Dedifferentiated amniotic fluid mesenchymal stem cell (primary cell): Measurements from ENCODE around the gene ZMIZ1.

Source experiments
- DNase-seq: peaks from one replicate; pipeline ENCODE4 v3.0.0-alpha.2; 2016; ENCODE audit errors: extremely low spot score

The ZMIZ1 gene

GRCh38 chr10:79068562-79069324 lies at the start of gene ZMIZ1:
ZMIZ1 (plus strand) TSS chr10:79068966; CDS start chr10:79201633, 132,667 bp downstream.
- DNase-seq = peak; percentile 93

- no peak for DNase-seq
These were observed 49.2 kb upstream of the ZMIZ1 start for GRCh38 chr10:79019441-79020014.

- DNase-seq = no peak
These were observed 48.7 kb upstream of the ZMIZ1 start for GRCh38 chr10:79020015-79020491.

- no peak for DNase-seq
These were observed 48.2 kb upstream of the ZMIZ1 start for GRCh38 chr10:79020605-79021004.

DNA sequence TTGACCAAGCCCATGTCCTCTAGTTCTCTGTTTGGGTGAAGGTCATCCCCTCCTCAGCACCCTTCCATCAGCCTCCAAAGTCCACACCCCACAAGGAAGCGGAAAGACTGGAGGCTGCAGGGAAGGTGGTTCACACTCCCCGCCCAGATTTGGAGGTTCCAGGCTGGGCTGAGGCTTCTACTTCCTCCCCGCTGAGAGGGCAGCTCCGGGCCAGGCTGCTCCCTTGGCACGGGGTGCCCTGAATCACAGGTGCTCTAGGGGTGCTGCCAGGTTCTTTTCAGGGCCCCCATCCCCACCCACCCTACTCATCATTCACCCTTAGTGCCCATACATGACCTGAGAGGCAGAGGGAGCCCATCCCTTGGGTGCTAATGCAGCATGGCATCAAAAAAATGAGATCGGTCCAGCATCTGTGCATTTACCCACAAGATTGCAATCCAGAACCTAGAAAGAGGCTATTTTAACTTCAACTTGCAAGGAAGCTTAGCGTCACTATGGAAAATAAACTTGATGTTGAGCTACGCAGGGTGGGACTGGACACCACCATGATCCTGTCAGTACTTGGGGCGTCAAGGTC lies 47.3 kb upstream of the ZMIZ1 start:
- no peak for DNase-seq

DNA sequence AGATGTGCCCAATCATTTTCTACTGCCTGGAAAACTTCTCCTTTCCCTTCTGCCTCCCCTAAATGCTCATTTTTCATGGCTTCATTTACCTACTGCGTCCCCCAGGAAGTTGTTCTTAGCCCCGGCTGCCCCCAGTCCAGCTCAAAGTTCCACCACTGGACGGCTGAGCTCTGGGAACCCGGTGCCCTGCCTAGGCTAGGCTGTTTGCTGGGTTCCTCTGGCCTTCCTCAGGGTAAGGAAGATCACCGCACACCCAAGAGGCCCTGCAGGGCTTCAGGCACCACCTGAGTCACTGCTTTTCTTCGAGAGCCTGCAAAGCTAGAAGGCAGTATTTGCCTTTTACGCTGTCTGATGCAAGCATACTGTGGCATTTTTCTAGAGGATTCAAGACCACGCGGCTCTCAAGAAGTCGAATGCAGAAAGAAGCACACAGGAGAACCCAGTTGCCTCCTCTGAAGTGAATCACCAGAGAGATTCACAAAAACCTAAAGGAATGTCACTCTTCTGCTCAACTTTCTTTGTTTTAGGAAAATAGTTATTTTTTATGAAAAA lies 46.7 kb upstream of the ZMIZ1 start:
- DNase-seq = no peak

- no peak for DNase-seq
These were observed 46.1 kb upstream of the ZMIZ1 start for GRCh38 chr10:79022565-79023230.

DNA sequence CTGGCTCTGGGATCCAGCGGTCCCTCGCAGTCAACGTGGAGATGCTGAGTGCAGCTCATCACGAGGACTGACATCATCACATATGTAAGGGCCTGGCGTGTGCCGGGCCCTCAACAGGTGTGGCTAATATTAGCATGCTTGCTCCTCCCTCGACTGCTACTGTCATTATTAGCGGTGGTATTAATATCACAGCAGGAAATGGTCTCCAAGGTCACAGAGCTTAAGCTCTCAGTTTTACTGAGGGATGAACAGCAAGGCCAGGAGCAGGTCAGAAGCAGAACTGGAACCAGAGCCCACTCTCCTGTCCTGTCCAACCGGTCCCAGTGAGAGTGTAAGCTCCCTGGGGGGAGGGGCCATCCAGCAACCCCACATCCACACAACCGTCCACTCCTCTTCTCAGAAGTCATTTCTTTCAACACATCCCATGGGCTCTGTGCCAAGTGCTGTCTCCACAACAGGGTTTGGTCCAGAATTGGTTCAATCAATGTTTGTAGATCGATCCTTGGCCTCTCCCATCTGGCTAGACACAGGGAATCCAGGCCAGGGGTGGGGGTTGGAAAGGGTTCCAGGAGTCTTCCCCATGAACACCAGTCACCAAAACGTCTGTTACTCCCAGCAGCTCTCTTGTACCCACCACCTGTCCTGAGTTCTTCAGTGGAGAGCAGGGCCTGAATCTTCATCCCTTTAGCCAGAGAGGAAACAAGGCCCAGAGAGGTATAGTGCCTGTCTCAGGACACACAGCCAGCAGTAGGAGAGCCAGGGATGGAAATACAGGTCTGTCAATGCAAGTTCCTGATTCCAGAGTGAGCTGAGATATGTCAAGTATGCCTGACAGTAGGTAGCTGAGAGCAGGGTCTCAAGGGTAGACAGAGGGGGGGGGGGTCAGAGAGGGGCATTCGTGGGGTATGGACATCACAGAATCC lies 45.3 kb upstream of the ZMIZ1 start:
- DNase-seq = no peak

DNA sequence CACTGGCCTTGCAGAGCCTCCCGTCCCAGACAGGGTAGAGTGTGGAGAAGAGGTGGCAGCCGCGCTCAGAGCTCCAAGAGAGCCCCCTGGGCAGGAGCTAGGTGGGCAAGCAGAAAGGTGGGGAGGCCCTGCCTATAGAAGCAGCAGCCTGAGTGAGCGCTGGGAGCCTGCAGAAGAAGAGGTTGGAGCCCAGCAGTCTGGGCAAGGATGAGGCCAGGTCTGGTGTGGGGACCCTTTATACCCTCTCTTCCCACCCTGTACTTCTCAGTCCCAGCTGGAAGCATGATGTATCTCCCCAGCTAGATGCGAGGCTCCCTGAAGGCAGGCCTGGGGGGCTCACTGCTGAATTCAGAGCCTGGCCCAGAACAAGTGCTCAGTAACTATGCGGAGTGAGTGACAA lies 44.5 kb upstream of the ZMIZ1 start:
- no peak for DNase-seq

DNA sequence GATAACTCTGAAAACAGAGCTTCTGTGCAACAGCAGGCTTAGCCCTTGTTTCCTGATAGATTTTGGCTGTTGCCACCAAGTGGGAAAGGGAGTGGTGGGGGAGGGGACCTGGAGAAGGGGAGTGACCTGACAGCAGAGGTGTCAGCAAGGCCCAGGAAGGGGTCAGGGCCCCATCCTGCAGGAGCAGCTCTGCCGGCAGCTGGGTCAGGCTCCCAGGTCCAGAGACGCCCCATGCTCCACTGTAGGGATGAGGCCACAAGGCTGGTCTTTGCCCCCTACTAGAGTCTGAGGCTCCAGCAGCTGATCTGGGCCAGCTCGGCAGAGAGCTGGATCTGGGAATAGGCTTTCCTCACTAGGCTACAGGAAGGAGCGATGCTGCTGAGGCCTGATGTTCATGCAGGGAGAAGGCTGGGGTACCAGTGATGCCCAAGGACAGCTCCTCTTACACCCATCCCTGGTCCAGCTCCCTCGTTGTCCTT lies 44.0 kb upstream of the ZMIZ1 start:
- DNase-seq = no peak

DNA sequence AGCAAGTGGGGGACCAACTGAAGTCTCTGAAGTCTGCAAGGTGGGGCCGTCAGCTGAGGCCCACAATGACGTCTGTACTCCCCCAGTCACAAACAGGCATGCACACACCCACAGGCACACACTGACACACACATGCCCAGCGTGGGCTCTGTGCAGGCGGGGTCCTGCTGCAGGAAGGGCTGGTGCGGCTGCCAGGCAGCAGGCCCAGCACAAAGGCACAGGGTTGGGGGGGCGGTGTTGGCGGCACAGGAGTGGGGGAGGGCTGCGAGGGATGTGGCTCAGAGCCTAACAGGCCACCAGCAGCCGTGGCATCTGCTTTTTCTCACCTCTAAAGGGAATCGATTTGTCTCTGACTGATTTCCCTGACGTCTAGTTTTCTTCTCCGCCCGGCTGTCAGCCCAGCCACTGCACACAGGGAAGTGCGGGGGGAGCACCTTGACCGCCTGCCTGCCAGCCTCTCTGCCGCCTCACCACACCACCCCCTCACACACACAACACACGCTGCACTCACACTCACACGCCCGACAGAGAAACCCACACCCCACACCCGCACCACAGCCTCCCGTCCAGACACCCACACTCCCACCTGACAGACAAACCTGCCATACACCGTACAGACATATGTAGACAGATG lies 43.5 kb upstream of the ZMIZ1 start:
- DNase-seq = no peak

DNA sequence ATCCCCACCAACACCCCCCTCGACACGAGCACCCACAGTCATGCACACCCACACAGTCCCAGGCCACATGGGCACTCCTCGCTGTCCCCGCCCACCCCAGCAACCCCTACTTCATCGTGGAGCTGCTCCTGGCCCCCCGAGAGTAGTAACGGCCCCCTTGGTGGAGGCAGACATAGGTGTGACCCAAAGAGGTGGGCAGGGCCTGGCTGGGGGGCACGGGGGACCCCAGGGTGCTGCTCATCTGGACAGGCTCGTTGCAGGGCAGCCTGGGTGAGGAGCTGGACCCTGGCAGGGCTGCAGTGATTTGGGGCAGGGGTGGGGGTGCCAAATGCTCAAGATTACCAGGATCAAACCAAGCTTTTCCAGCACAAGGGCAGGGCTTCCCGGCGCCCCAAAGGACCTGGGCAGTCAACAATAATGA lies 42.4 kb upstream of the ZMIZ1 start:
- no peak for DNase-seq

GRCh38 chr10:79026806-79027146 lies 42.0 kb upstream of the ZMIZ1 start:
- no peak for DNase-seq

GRCh38 chr10:79027147-79028055 lies 41.4 kb upstream of the ZMIZ1 start:
- DNase-seq = no peak

DNA sequence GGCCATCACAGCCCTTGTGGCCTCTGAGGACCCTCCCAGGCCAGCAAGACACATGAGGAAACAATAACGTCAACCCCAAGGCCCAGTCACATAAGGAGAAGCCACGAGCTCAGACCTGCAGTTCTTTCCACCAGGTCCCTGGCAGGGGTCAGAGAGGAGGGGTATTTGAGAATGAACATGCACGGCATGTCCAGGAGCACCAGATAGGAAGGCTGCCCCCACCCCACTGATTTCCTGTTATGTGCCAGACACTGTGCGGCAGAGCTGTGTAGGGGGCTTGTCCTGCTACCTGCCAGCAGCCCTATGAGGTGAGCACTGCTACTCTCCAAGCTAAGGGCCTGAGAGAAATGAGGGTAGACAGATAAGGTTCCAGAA lies 40.7 kb upstream of the ZMIZ1 start:
- no peak for DNase-seq

DNA sequence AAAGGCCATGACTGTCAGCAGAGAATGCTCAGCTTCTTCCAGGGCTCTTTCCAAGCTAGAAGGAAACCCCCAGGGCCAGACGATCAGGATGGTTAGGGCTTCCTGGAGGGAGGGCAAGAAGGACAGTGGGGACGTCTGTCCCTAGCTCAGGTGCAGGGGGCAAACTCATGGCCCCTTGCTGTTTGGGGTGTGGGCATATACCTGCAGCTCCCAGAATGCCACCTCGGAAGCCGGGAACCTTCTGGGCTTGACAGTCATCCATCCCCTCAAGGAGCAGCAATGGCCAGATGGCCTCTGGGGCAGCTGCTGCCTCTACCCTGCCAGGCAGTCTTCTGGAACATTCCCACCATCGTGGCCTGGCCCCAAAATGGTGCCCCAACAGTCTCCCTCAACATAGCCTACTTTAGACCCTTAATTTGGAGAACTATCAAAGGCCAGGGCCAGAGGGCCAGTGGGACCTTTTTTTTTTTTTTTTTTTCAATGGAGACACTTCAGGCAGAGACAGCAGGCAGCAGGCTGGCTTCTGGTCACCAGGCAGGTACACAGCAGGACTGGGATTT lies 40.2 kb upstream of the ZMIZ1 start:
- DNase-seq = no peak

DNA sequence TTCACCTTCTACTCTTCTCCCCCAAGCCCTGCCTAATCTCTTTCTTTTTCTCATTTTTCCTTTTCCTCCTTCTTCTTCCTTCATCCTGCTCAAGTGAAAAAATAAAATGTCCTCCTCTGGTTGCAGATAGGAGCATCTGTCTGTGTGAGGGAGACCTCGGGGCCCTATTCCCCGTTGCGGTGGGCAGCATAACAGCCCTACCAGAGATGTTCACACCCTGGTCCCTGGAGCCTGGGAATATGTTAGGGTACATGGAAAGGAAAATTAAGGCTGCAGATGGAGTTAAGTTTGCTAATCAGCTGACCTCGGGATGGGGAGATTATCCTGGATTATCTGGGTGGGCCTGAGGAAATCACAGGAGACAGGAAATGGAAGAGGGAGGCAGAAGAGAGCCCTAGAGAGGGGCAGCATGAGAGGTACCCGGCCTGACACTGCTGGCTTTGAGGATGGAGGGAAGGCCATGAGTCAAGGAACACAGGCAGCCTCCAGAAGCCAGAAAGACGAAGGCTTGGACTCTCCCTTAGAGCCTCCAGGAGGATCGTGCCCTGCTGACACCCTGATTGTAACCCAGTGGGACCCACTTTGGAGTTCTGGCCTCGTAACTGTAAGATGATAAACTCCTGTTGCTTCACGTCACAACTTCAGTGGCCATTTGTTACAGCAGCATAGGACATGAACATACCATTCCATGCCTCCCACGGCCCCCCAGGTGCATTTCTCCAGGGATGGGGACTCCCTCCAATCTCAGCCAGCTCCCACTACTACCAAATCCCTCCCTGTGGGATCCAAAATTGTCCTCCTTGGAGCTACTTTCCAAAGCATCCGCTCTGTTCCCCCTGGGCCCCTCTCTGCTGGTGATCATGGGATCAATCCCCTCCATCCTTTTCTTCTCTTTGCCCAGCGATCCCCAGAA lies 39.0 kb upstream of the ZMIZ1 start:
- no peak for DNase-seq

GRCh38 chr10:79030705-79031104 lies 38.1 kb upstream of the ZMIZ1 start:
- no peak for DNase-seq
